ENCODE measurements around the gene MCAM.
A peak's percentile ranks its signal among the peaks of the same experiment; 100 is the strongest.

The MCAM gene, protein sequence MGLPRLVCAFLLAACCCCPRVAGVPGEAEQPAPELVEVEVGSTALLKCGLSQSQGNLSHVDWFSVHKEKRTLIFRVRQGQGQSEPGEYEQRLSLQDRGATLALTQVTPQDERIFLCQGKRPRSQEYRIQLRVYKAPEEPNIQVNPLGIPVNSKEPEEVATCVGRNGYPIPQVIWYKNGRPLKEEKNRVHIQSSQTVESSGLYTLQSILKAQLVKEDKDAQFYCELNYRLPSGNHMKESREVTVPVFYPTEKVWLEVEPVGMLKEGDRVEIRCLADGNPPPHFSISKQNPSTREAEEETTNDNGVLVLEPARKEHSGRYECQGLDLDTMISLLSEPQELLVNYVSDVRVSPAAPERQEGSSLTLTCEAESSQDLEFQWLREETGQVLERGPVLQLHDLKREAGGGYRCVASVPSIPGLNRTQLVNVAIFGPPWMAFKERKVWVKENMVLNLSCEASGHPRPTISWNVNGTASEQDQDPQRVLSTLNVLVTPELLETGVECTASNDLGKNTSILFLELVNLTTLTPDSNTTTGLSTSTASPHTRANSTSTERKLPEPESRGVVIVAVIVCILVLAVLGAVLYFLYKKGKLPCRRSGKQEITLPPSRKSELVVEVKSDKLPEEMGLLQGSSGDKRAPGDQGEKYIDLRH
- 0.61 to 30.9 (median 1.8) reads per million in 9 experiments for total RNA-seq

DNA sequence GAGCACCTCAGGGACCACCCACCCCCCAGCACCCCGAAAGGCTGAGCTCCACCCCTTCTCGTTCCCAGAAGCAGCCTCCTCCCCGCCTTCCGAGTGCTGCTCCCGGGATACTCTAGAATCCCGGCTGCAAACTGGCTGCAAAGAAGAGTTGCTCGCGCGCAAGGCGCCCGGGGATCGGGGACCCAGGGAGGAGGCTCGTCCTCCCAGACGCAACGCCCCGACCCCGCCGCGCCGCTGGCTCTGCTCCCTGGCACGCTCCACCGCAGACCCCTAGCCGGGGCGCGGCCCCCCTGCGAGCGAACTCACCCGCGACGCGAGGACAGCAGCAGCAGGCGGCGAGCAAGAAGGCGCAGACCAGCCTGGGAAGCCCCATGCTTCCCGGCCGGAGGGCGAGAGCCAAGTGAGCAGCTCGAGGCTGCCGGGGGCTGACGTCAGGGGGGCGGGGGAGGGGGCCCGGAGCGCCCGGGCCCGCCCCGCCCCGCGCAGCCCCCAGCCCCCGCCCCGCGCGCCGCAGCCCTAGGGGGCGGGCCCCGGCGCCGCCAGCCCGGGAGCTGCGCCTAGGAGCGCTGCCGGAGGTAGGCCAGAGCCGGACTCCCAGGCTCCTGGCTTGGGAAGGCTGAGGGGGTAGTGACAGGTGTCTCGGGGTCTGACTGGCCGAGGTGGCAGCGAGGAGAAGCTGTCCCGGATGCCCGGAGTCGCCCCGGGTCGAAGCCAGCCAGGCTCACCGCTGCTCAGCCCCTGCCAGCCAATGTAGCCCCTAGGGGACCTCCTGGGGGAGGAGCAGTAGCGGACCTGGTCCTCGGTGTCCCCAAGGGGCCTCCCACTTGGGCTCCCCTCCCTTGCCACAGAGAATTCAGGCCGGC lies at the start of gene MCAM:
Gene MCAM, minus strand, starts transcription at position 402 of the 863 bp plus-strand sequence. Its CDS starts 29 bp downstream, at position 373.
- Mint-ChIP-seq H3K36me3 (ENCODE audit: insufficient read depth) (peaks cover 20% of the 10 kb centered on the region), H3K9me3 (no peaks in the 10 kb centered on the region), H3K4me3 (peak within 1 kb of the TSS; percentile 61 to 77), H3K27me3 (peaks cover 32 to 44% of the 10 kb centered on the region in 2 donors), H3K27ac (peak within 1 kb of the TSS in 1 of 2 donors; percentile 29), H3K4me1 (ENCODE audit: low read depth in 2 of 2) (peaks cover 19 to 31% of the 10 kb centered on the region in 2 donors)
- ATAC-seq (replicated peaks) = no peak
- DNase-seq = no peak

DNA sequence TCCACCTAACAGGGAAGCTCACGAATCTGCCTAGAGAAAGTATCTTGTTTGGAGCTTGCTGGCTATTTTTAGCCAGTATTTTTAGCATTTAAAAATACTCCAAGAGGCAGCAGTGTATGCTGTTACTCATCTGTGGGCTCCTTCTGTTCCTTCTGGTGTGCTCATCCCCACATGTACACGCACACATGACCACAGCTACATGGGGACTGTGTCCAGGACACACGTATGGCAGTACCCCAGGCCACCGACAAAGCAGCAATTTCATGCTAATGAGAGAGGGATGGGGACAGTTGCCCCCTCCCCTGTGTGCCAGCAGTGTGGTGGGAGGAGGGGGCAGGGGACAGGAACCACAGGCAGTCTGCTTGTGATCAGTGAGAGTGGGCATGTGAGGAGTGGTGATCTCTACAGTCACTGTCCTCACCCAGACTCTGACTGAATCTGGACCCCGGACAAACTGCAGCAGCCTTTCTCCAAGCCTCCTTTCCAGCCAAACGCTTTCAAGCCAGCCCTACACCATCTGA lies 48.2 kb upstream of the MCAM start:
- Mint-ChIP-seq H3K4me1 (ENCODE audit: low read depth in 2 of 2) (peaks cover 4 to 15% of the 10 kb centered on the region in 2 donors), H3K27ac (peak overlapping the region in 1 of 2 donors; percentile 62), H3K27me3 (peaks cover 57 to 81% of the 10 kb centered on the region in 2 donors), H3K36me3 (ENCODE audit: insufficient read depth) (peaks cover 9% of the 10 kb centered on the region), H3K9me3 (no peaks in the 10 kb centered on the region), H3K4me3 (peak overlapping the region; percentile 77)
- DNase-seq = no peak
- ATAC-seq (replicated peaks) = no peak

DNA sequence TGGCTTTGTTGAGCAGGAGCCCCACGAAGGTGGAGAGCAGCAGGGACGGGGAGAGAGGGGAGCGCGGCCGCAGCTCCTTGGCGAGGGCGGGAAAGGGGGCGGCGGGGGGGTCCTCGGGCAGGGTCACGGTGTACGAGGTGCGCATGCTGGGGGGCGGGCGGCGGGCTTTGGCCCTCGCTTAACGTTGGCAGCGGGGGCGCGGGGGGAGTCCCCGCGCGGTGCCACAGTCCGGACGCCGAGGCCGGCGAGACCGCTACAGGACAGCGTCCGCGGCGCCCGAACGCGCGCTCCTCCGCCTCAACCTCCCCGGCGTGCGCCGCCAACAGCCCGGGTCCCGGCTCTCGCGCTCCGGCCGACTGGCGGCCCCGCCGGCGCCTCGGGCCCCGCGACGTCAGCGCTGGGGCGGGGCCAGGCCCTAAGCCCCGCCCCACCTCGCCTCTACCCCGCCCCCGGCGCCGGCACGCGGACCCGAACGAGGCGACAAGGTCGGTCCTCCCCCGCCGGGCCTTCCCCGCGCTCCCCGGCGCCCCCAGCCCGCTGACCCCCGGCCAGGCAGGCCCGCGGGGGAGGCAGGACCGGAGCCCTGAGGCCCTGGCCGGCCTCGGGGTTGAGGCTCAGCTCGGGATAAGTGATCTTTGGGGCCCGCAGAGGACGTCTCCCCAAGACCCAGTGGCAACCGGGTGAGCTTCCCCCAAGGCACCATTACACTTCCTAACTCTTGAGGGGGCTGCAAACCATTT lies 47.1 kb upstream of the MCAM start:
- peak overlapping the region; percentile 77 for H3K4me3 Mint-ChIP-seq
- peaks cover 4 to 13% of the 10 kb centered on the region in 2 donors for H3K4me1 Mint-ChIP-seq (ENCODE audit: low read depth in 2 of 2)
- DNase-seq = peak; percentile 30 to 49 (median 46)
- no peaks in the 10 kb centered on the region for H3K9me3 Mint-ChIP-seq
- H3K27ac Mint-ChIP-seq = peak overlapping the region in 1 of 2 donors; percentile 62
- H3K36me3 Mint-ChIP-seq (ENCODE audit: insufficient read depth) = peaks cover 11% of the 10 kb centered on the region
- ATAC-seq (replicated peaks) = peak; percentile 88
- peaks cover 57 to 70% of the 10 kb centered on the region in 2 donors for H3K27me3 Mint-ChIP-seq

DNA sequence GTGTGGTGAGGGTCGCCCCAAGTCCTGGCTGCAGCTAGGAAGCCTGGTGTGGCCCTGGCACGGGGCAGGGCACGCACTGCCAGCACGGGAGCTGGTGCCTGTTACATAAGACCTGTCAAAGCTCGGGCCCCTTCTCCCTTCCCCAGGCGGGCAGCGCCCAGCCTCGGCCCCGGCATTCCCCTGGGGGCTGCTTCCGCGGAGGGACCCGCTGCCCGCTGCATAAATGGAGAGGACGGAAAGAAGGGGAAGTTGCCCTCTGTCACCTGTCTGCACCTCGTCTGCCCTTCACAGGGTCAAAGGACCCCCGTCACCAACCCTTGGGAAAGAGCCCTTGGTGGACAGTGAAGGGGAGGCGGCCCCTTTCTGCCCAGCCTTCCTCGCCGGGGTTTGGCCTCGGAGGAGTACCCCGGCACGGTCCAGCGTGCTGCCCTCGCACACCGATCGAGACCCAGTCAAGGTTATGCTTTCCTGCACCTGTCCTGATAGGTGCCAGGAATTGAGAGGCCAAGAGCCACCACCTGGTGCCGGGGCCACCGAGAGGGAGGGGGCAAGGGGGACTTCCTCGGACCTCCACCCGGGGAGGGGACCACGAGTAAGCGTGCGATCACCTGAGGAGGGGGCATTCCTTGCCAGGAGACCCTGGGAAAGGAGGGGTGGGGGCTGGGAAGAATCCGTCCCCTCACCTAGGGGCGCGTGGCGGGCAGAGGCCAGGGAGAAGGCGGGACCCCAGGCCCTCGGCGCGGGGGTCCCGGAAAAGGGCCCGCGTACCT lies 46.3 kb upstream of the MCAM start:
- H3K36me3 Mint-ChIP-seq (ENCODE audit: insufficient read depth) = peaks cover 11% of the 10 kb centered on the region

DNA sequence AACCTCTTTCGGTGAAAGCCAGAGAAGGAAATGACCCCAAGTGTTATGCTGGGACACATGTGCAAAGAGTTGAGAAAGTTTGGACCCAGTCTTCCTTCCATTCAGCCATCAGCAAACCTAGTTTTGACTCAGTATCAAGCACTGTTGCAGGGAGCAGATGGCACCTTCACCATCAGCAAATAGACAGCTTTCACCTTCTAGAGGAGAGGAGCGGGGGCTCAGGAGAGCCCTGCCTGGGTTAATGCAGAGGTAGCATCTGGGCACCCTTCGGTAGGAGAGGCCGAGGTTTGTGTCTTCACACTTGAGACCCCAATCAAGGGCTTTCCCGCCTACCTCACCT lies 45.8 kb upstream of the MCAM start:
- peaks cover 56 to 64% of the 10 kb centered on the region in 2 donors for H3K27me3 Mint-ChIP-seq
- H3K4me1 Mint-ChIP-seq (ENCODE audit: low read depth in 2 of 2) = peaks cover 4 to 13% of the 10 kb centered on the region in 2 donors
- H3K36me3 Mint-ChIP-seq (ENCODE audit: insufficient read depth) = peaks cover 11% of the 10 kb centered on the region
- H3K27ac Mint-ChIP-seq = no peak overlapping the region
- H3K4me3 Mint-ChIP-seq = peak overlapping the region; percentile 44 to 64
- H3K9me3 Mint-ChIP-seq = no peaks in the 10 kb centered on the region
- DNase-seq (no peak), ATAC-seq (replicated peaks) (no peak)

More for the DNA sequence above, 46.3 kb upstream of the MCAM start:
- ATAC-seq (replicated peaks) (no peak), DNase-seq (no peak)
- Mint-ChIP-seq H3K4me3 (peak overlapping the region; percentile 44 to 64), H3K27me3 (peaks cover 57 to 64% of the 10 kb centered on the region in 2 donors), H3K4me1 (ENCODE audit: low read depth in 2 of 2) (peaks cover 4 to 13% of the 10 kb centered on the region in 2 donors), H3K9me3 (no peaks in the 10 kb centered on the region), H3K27ac (no peak overlapping the region)

DNA sequence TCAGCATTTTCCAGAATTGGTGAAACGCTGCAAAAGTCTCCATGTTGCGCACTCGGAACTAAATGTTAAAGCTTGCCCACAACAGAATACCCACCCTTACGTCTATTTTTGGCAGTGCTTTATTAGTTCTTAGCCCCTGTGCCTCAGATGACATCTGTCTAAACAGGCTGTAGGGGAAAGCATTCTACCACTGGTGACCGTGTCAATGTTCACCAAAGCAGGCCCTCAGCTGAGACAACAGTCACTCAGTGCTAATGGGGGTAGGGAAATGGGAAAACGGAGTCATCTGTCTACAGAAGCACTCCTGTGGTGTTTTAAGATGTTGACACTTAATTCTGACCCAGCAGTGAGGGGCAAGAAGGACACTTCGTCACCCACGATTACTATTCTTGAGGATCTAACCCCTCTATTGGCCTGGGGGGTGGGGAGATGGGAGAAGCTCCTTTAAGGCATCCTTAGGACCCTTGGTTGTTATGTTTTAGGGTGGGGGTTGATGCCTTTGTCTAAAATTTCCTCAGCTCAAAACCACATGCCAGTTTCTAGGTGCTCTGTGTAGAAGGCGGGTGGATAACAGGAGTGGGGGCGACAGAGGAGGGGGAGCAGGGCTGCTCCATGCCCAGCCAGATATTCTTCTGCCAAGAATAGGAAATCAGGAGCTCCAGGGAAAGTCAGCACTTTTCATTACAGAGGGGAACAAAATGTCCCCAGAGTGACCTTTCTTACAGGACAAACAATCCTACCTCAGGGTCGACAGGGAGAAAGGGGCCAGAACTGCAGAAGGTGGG lies 45.2 kb upstream of the MCAM start:
- Mint-ChIP-seq H3K27ac (no peak overlapping the region), H3K36me3 (ENCODE audit: insufficient read depth) (peaks cover 11% of the 10 kb centered on the region), H3K9me3 (no peaks in the 10 kb centered on the region), H3K4me1 (ENCODE audit: low read depth in 2 of 2) (peaks cover 6 to 15% of the 10 kb centered on the region in 2 donors), H3K27me3 (peaks cover 56 to 64% of the 10 kb centered on the region in 2 donors), H3K4me3 (peak overlapping the region in 1 of 2 donors; percentile 64)
- ATAC-seq (replicated peaks) (no peak), DNase-seq (no peak)

DNA sequence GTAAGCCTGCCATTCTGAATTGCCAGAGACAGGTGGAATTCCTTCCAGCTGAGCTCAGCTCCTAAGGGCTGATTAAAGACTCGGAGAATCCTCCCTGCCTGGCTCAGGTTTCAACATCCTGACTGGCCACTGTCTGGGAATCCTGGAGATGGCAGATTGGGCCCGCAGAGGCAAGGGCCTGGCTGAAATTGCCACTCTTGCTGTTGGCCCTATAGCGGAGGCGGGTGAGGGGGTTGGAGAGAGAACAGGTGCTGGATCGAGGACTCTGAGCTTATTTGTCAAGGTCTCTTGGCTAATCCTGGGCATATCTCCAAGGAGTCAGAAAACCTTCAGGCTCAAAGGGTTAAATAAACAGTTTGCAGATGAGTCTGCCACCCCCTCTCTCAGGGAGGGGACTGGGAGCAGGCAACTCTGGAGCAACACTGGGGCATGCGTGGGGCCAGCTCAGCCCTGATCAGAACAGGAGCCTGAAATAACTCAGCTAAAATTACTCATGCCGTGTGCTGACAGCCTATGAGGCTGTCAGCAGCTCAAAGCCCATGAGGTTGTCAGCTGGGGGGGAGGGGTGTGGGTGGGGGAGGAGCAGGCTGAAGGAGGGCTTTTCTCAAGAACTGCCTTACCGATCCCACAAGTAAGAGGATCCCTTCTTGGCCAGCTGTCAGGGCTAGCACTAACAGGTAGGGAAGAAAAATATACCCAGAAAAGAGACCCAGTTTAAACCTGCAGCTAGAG lies 44.3 kb upstream of the MCAM start:
- H3K9me3 Mint-ChIP-seq = no peaks in the 10 kb centered on the region
- no peak for ATAC-seq (replicated peaks)
- peaks cover 11% of the 10 kb centered on the region for H3K36me3 Mint-ChIP-seq (ENCODE audit: insufficient read depth)
- DNase-seq = no peak
- peaks cover 11 to 18% of the 10 kb centered on the region in 2 donors for H3K4me1 Mint-ChIP-seq (ENCODE audit: low read depth in 2 of 2)
- H3K4me3 Mint-ChIP-seq = no peak overlapping the region
- H3K27me3 Mint-ChIP-seq = peaks cover 48 to 64% of the 10 kb centered on the region in 2 donors
- no peak overlapping the region for H3K27ac Mint-ChIP-seq

DNA sequence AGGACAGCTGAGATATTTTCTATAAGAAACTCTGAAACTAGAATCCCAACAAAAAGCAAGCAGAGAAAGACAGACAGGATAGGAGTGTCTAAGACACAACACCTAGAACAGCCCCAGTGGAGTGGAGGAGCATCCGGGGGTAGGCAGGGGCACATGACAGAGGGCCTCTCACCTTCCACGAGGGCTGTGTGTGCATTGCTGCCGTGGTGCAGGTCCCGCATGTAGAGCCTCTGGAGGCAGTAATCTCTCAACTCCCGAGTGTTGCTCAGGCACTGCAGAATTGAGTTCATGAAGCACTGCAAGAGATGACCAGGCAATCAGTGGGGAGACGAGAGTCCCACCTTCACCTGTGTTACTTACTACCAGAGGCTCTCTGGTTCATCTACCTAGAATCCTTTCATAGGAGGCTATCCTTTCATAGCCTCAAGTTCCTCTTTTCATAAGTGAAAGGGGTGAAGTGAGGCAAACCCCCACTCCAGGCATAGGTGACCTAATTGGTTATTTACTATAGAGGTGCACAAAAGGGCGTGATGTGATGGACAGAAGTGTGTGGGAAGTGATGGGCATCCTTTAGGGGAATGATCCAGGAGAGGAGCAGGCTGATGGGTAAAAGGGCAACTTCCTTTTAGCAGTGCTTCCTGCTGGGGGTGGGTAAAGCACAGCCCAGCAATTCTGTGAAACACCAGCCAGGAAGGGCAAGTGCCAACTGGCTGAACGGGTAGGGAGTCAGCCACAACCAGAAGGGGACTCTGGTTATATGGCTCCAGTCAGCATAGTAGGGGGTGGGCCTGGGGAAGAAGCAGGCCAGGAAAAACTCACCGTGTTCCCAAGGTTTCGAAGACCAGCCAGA lies 42.7 kb upstream of the MCAM start:
- ATAC-seq (replicated peaks) = no peak
- Mint-ChIP-seq H3K36me3 (ENCODE audit: insufficient read depth) (peaks cover 7% of the 10 kb centered on the region), H3K9me3 (no peaks in the 10 kb centered on the region), H3K4me3 (no peak overlapping the region), H3K4me1 (ENCODE audit: low read depth in 2 of 2) (peaks cover 10 to 15% of the 10 kb centered on the region in 2 donors), H3K27me3 (peaks cover 33 to 64% of the 10 kb centered on the region in 2 donors), H3K27ac (peak overlapping the region in 1 of 2 donors; percentile 0)
- DNase-seq = no peak

DNA sequence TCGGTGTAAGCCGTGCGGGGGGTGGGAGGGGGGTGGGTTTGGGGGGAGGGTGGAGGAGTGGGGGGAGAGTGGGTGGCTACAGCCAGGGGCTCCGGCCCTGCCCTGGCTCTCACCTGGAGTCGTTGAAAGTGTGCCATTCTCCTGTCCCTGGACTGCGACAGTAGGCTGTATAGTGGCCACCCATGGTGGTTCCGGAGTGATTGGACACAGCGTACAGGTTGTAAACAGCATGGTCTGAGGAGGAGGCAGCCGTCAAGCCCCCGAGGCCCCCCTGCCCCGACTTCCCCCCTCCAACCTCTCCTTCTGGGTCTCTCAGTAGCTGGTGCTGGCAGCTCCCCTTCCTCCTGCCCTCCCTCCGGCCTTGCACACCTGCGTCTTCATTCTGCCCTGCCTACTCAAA lies 40.1 kb upstream of the MCAM start:
- Mint-ChIP-seq H3K4me1 (ENCODE audit: low read depth in 2 of 2) (peaks cover 8 to 9% of the 10 kb centered on the region in 2 donors), H3K27ac (peak overlapping the region in 1 of 2 donors; percentile 89), H3K4me3 (peak overlapping the region; percentile 86 to 88), H3K36me3 (ENCODE audit: insufficient read depth) (peaks cover 7% of the 10 kb centered on the region), H3K9me3 (no peaks in the 10 kb centered on the region), H3K27me3 (peaks cover 30 to 67% of the 10 kb centered on the region in 2 donors)
- DNase-seq (no peak), ATAC-seq (replicated peaks) (no peak)

DNA sequence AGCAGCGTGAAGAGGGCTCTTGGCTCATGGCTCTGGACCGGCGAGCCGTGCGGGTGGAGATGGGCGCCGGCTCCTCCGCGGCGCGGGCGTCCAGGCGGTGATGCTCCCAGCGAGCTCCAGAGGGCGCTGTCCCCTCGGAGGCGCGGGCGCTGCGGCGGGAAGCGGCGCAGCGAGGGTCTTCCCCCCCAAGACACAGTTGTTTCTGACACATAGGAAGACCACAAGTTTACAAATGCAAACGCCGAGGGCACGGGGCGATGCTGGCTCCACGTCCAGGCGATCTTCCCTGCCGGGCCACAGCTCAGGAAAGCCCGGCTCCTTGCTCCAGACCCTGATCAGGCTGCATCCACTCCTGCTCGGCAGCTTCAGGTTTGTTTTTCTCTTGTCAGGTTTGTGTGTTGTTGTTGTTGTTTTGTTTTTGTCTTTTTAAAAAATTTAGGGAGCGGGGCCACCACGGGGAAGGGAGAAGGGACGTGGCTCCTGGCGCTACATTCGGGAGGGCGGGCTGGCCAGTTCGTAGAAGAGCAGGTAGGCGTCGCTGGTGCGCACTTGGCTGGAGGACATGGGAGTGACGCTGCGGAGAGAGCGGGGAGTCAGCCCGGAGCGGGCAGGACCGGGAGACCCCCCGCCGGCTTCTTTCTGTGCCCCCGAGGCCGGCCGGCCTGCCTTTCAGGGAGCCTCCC lies 39.6 kb upstream of the MCAM start:
- H3K4me3 Mint-ChIP-seq = peak overlapping the region; percentile 86 to 88
- peak; percentile 63 to 76 (median 70) for DNase-seq
- peak overlapping the region; percentile 63 to 89 for H3K27ac Mint-ChIP-seq
- peaks cover 32 to 67% of the 10 kb centered on the region in 2 donors for H3K27me3 Mint-ChIP-seq
- H3K36me3 Mint-ChIP-seq (ENCODE audit: insufficient read depth) = peaks cover 9% of the 10 kb centered on the region
- H3K9me3 Mint-ChIP-seq = no peaks in the 10 kb centered on the region
- ATAC-seq (replicated peaks) = peak; percentile 92
- peaks cover 8 to 9% of the 10 kb centered on the region in 2 donors for H3K4me1 Mint-ChIP-seq (ENCODE audit: low read depth in 2 of 2)
